H9 (cell line): ENCODE results near the gene MYL9. TPM values are rescaled to one million over a fixed set of nuclear protein-coding genes. Genes with fewer than 3 reads are reported as not detected.

Experiments used
- DNase-seq: peaks from one replicate; pipeline ENCODE4 v3.0.0-alpha.2; 2017
- H2AFZ ChIP-seq: one replicate; pipeline ENCODE4 v1.6.1; 2013; ENCODE audit warnings: mild to moderate bottlenecking, low read length, control low read depth, moderate library complexity
- H2AK5ac ChIP-seq: 2 replicates; pipeline ENCODE4 v1.6.1; 2013; ENCODE audit warnings: low read length, control low read depth, mixed read lengths; ENCODE audit not compliant: insufficient read length
- H2BK120ac ChIP-seq: one replicate; pipeline ENCODE4 v1.6.1; 2013; ENCODE audit warnings: low read depth, mild to moderate bottlenecking, low read length, control low read depth, inconsistent platforms; ENCODE audit not compliant: poor library complexity, severe bottlenecking
- H2BK12ac ChIP-seq: 2 replicates; pipeline ENCODE4 v1.6.1; 2013; ENCODE audit warnings: low read length, control low read depth, mixed read lengths, low read depth; ENCODE audit not compliant: insufficient read length
- H2BK15ac ChIP-seq: 2 replicates; pipeline ENCODE4 v1.6.1; 2013; ENCODE audit warnings: low read depth, low read length, control low read depth
- H2BK20ac ChIP-seq: one replicate; pipeline ENCODE4 v1.6.1; 2013; ENCODE audit warnings: low read depth, mild to moderate bottlenecking, low read length, control low read depth, inconsistent platforms; ENCODE audit not compliant: poor library complexity, severe bottlenecking
- H2BK5ac ChIP-seq: 2 replicates; pipeline ENCODE4 v1.6.1; 2013; ENCODE audit warnings: low read length, control low read depth, mixed read lengths; ENCODE audit not compliant: insufficient read length
- H3K14ac ChIP-seq: 2 replicates; pipeline ENCODE4 v1.6.1; 2013; ENCODE audit warnings: low read length, control low read depth; ENCODE audit not compliant: insufficient read depth
- H3K18ac ChIP-seq: 2 replicates; pipeline ENCODE4 v1.6.1; 2013; ENCODE audit warnings: low read depth, mild to moderate bottlenecking, mixed read lengths, low read length, control low read depth; ENCODE audit not compliant: insufficient read length
- H3K23ac ChIP-seq: 2 replicates; pipeline ENCODE4 v1.6.1; 2013; ENCODE audit warnings: low read length, control low read depth, mixed read lengths, low read depth; ENCODE audit not compliant: insufficient read length
- H3K23me2 ChIP-seq: 2 replicates; pipeline ENCODE4 v1.6.1; 2013; ENCODE audit warnings: low read depth, mild to moderate bottlenecking, mixed read lengths, low read length, control low read depth; ENCODE audit not compliant: insufficient read length, poor library complexity, severe bottlenecking
- H3K27ac ChIP-seq: 2 replicates; pipeline ENCODE4 v1.5.1; 2013; ENCODE audit warnings: low read length, control low read depth, mixed read lengths, low read depth; ENCODE audit not compliant: insufficient read length
- H3K27me3 ChIP-seq: 2 replicates; pipeline ENCODE4 v1.6.1; 2013; ENCODE audit warnings: low read length, control low read depth, inconsistent platforms; ENCODE audit not compliant: insufficient read depth
- H3K4ac ChIP-seq: 2 replicates; pipeline ENCODE4 v1.6.1; 2013; ENCODE audit warnings: low read depth, mild to moderate bottlenecking, control low read depth, inconsistent platforms, low read length, moderate library complexity
- H3K4me1 ChIP-seq: 2 replicates; pipeline ENCODE4 v1.6.1; 2013; ENCODE audit warnings: low read length, control low read depth, inconsistent platforms; ENCODE audit not compliant: insufficient read depth
- H3K4me2 ChIP-seq: 2 replicates; pipeline ENCODE4 v1.6.1; 2013; ENCODE audit warnings: low read length, control low read depth, mixed read lengths; ENCODE audit not compliant: insufficient read length, insufficient read depth
- H3K56ac ChIP-seq: 2 replicates; pipeline ENCODE4 v1.6.1; 2013; ENCODE audit warnings: low read depth, mild to moderate bottlenecking, mixed read lengths, low read length, control low read depth; ENCODE audit not compliant: insufficient read length
- H3K79me1 ChIP-seq: 2 replicates; pipeline ENCODE4 v1.6.1; 2013; ENCODE audit warnings: low read depth, mild to moderate bottlenecking, moderate library complexity, low read length, control low read depth, inconsistent platforms; ENCODE audit not compliant: insufficient read depth, poor library complexity, severe bottlenecking
- H3K79me2 ChIP-seq: 2 replicates; pipeline ENCODE4 v1.6.1; 2013; ENCODE audit warnings: low read length, control low read depth, inconsistent platforms; ENCODE audit not compliant: insufficient read depth
- H3K9ac ChIP-seq: 2 replicates; pipeline ENCODE4 v1.6.1; 2013; ENCODE audit warnings: low read length, control low read depth, mixed read lengths; ENCODE audit not compliant: insufficient read length; ENCODE audit errors: extremely low read depth
- H3K9me3 ChIP-seq: one replicate; pipeline ENCODE4 v1.6.1; 2013; ENCODE audit warnings: low read depth, low read length, inconsistent platforms; ENCODE audit not compliant: control insufficient read depth
- H3T11ph ChIP-seq: one replicate; pipeline ENCODE4 v1.6.1; 2013; ENCODE audit warnings: mild to moderate bottlenecking, low read length, control low read depth, inconsistent platforms
- H4K20me1 ChIP-seq: one replicate; pipeline ENCODE4 v1.6.1; 2013; ENCODE audit not compliant: control insufficient read depth, insufficient read length, insufficient read depth
- H4K5ac ChIP-seq: 2 replicates; pipeline ENCODE4 v1.6.1; 2013; ENCODE audit warnings: low read depth, mild to moderate bottlenecking, mixed read lengths, low read length, control low read depth; ENCODE audit not compliant: insufficient read length
- H4K8ac ChIP-seq: replicated peaks from 2 replicates; pipeline ENCODE4 v1.6.1; 2013; ENCODE audit warnings: low read length, control low read depth, mixed read lengths, low read depth; ENCODE audit not compliant: insufficient read length
- H4K91ac ChIP-seq: 2 replicates; pipeline ENCODE4 v1.6.1; 2013; ENCODE audit warnings: low read depth, mild to moderate bottlenecking, moderate library complexity, mixed read lengths, low read length, control low read depth; ENCODE audit not compliant: insufficient read length
- H3K27ac Mint-ChIP-seq, 3 experiments: 2 replicates in 2 of 3; 3 replicates in 1 of 3; pipeline ENCODE4 v1.8.0; 2020 to 2021; ENCODE audit warnings: mixed read lengths in 3 of 3, mild to moderate bottlenecking in 1 of 3, moderate library complexity in 1 of 3
- H3K27me3 Mint-ChIP-seq: 2 replicates; pipeline ENCODE4 v1.8.0; 2021; ENCODE audit warnings: low read depth, mild to moderate bottlenecking, moderate library complexity, mixed read lengths
- H3K36me3 Mint-ChIP-seq, 3 experiments: 2 replicates in 2 of 3; 3 replicates in 1 of 3; pipeline ENCODE4 v1.8.0; 2020 to 2021; ENCODE audit warnings: low read depth in 3 of 3, mixed read lengths in 3 of 3; ENCODE audit not compliant: insufficient read depth in 1 of 3
- H3K4me1 Mint-ChIP-seq, 2 experiments: 2 replicates each; pipeline ENCODE4 v1.8.0; 2020; ENCODE audit warnings: mixed read lengths in 2 of 2
- H3K4me3 Mint-ChIP-seq, 2 experiments: 2 replicates in 1 of 2; 3 replicates in 1 of 2; pipeline ENCODE4 v1.8.0; 2020 to 2021; ENCODE audit warnings: mild to moderate bottlenecking in 2 of 2, mixed read lengths in 2 of 2, moderate library complexity in 1 of 2
- H3K9me3 Mint-ChIP-seq, 2 experiments: 2 replicates in 1 of 2; 3 replicates in 1 of 2; pipeline ENCODE4 v1.8.0; 2020; ENCODE audit warnings: mild to moderate bottlenecking in 2 of 2, mixed read lengths in 2 of 2, moderate library complexity in 1 of 2
- WGBS: extraction: QIAGEN DNeasy Blood & Tissue Kit; methylation state at CpG from one replicate; pipeline ENCODE4 v1.1.7; 2013; ENCODE audit warnings: missing lambda C conversion rate, low lambda C conversion rate, mixed read lengths; ENCODE audit not compliant: insufficient read length; ENCODE audit errors: extremely low coverage; 5-methylcytosine and 5-hydroxymethylcytosine counted together
- total RNA-seq: library from RNA; stranded (reverse); gene quantifications from 2 replicates; pipeline ENCODE4 v1.2.1, GENCODE V29; 2021
- TF ChIP-seq, protein P1 (sequence below): fragments of 200-600 bp; sonication (generic); conservative IDR thresholded peaks from 3 replicates; pipeline ENCODE4 v1.8.0; 2021; ENCODE audit warnings: antibody characterized with exemption, mild to moderate bottlenecking

Gene MYL9
- total RNA-seq, 1 experiment from 2014 or later, result 218 TPM

- H2AK5ac ChIP-seq, result no peak overlapping the region
- H4K20me1 ChIP-seq, result no peaks in the 10 kb centered on the region
- no peak overlapping the region for H3K4ac ChIP-seq
- TF ChIP-seq, protein P1, sequence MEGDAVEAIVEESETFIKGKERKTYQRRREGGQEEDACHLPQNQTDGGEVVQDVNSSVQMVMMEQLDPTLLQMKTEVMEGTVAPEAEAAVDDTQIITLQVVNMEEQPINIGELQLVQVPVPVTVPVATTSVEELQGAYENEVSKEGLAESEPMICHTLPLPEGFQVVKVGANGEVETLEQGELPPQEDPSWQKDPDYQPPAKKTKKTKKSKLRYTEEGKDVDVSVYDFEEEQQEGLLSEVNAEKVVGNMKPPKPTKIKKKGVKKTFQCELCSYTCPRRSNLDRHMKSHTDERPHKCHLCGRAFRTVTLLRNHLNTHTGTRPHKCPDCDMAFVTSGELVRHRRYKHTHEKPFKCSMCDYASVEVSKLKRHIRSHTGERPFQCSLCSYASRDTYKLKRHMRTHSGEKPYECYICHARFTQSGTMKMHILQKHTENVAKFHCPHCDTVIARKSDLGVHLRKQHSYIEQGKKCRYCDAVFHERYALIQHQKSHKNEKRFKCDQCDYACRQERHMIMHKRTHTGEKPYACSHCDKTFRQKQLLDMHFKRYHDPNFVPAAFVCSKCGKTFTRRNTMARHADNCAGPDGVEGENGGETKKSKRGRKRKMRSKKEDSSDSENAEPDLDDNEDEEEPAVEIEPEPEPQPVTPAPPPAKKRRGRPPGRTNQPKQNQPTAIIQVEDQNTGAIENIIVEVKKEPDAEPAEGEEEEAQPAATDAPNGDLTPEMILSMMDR, result no peak
- Mint-ChIP-seq H3K9me3 (no peaks in the 10 kb centered on the region; a peak in 1 of 5 replicates), H3K27me3 (no peaks in the 10 kb centered on the region), H3K36me3 (peaks cover 43 to 54% (median 48%) of the 10 kb centered on the region in 3 experiments), H3K4me3 (no peak overlapping the region), H3K4me1 (peaks cover 38 to 42% of the 10 kb centered on the region in 2 experiments), H3K27ac (peak overlapping the region; percentile 14 to 89 (median 88); a peak in 4 of 7 replicates)
- H3K27ac ChIP-seq, result no peak overlapping the region
- H3K79me2 ChIP-seq, result no peaks in the 10 kb centered on the region
- H3K18ac ChIP-seq, result no peak overlapping the region
- no peak overlapping the region for H3K4me2 ChIP-seq
- no peak overlapping the region for H2BK120ac ChIP-seq
- no peak overlapping the region for H4K5ac ChIP-seq
- peaks cover 7% of the 10 kb centered on the region; the same call in 1 of the 2 replicates for H3K4me1 ChIP-seq
- H3T11ph ChIP-seq, result no peak overlapping the region
- H2BK12ac ChIP-seq, result no peak overlapping the region
- H2BK5ac ChIP-seq, result no peak overlapping the region
- H3K9ac ChIP-seq, result no peak overlapping the region
- peaks cover 4% of the 10 kb centered on the region for H3K23me2 ChIP-seq
- no peaks in the 10 kb centered on the region for H3K9me3 ChIP-seq
- no peak overlapping the region for H2BK15ac ChIP-seq
- no peak overlapping the region for H3K56ac ChIP-seq
- H3K79me1 ChIP-seq, result no peaks in the 10 kb centered on the region
- no CpG with 5 or more reads among the region's 2 CpGs for WGBS
- no peak overlapping the region for H4K8ac ChIP-seq
- H2BK20ac ChIP-seq, result no peak overlapping the region
- DNase-seq, result no peak
- no peak overlapping the region for H4K91ac ChIP-seq
- no peaks in the 10 kb centered on the region for H3K27me3 ChIP-seq
- no peak overlapping the region for H3K23ac ChIP-seq
- H3K14ac ChIP-seq, result no peak overlapping the region
- no peak overlapping the region for H2AFZ ChIP-seq
These were observed 42.7 kb downstream of the MYL9 start for GRCh38 chr20:36584018-36584481.
